GM10847 (cell line): ENCODE results near the gene KAZN.

ENCODE experiments used
- POLR2A ChIP-seq: IDR thresholded peaks from 2 replicates; pipeline ENCODE4 v1.6.1; 2011; ENCODE audit not compliant: insufficient read length; ENCODE audit errors: extremely low read depth

The KAZN gene

DNA sequence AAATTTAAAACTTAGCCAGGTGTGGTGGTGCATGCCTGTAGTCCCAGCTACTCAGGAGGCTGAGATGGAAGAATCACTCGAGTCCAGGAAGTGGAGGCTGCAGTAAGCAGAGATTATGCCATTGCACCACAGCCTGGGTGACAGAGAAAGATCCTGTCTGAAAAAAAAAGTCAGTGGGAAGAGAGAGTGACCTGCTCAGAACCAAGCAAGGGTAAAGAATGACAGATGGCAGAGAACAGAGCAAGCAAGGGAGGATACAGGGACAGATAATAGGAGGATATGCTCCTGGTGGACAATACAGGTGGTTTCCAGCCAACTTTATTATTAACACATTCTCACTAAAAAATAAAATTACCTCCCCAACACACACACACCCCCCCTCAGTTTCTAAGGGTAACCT, 550.5 kb downstream of the KAZN start:
- TF ChIP-seq POLR2A: no peak

DNA sequence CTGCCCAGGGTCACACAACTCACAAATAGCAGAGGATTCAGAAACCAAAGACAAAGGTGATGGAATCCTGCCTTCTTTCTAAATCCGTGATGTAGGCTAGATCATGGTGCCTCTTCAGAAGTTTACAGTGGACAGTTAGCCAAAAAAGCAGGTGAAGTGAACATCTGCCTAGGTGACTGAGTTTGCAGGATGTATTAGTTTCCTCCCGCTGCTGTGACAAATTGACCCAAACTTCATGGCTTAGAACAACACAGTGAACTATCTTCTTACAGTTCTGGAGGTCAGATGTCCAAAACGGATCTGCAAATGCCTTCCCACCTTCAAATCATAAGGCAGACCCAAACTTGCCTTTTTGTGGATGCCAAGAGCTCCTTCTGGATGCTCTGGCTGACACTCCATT, 551.9 kb downstream of the KAZN start:
- TF ChIP-seq POLR2A: no peak

DNA sequence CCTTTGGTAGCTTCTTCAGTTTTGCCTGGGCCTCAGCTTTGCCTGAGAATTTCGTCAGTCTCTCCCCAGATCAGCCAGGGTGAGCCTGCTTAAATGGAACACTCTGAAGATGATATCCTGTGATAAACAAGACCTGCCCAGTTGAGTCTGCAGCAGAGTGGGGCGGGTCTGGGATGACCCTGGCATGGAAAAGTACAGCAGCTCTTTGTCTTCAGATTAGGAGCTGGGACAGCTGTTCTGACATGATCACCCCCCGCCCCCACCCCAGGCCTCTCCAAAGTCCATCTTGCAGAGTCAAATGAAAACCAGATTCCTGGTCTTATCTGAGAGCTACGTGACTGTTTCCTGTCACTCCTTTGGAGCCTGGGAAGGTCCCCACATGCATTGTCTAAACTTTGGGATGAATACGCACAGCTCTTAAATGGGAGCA, 552.9 kb downstream of the KAZN start:
- TF ChIP-seq POLR2A: no peak

DNA sequence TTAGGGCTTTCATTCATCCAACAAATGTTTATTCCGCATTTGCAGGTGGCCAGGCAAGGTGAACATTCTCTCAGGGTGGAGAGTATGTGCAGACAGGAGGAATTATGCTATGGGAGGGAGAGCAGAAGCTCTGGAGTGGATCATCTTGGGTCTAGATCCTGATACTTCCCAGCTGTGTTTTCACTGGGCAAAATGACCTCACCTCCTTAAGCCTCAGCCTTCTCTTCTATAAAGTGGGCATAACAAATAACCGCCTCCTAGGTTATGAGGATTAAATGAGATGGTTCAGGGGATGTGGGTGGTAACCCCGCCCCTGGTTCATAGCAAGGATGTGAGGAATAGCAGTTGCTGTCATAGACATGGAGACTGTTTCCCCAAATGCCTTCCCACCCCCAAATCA, 553.4 kb downstream of the KAZN start:
- TF ChIP-seq POLR2A: no peak

DNA sequence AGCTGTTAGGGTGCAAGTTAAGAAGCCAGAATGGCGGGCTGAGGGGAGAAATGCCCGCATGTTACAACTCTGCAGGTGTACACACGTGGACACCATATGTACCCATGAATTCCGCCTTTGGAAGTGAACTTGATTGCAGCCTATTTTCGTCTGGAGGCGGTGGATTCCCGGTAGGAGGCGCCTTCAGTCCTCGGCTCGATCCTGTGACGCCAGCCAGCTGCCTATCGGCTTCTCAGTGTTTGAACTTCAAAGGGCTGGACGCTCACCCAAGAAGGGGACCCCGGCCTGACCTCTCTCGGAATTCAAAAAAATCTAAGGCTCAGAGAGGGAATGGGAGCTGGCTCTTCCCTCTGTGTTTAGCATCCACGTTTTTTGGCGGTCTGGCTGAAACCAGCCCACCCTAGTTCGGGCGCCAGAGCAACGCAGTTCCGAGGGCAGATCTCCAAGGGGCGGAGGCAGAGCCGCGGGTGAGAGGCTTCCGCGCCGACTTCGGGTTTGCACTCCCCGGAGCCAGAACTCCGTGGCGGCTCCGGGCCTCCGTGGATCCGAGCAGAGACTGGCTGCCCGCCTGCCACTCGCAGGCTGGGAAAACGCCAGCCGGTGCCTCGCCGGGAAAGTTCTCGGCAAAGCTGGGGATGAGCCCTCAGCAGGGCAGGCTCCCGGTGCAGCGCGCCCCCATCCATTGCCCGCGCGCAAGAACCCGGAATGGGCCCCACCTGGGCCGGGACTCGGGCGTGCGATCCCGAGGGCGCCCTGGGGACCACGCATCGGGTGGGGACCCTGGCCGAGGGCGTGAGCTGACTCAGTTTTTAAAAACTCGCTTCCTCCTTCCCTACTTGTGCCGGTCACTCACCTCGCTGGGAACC, 554.1 kb downstream of the KAZN start:
- TF ChIP-seq POLR2A: no peak

GRCh38 chr1:15153184-15153841, 554.8 kb downstream of the KAZN start, which contains the start of gene TMEM51:
TMEM51 (plus strand) TSS chr1:15153747; CDS start chr1:15215088, 61,341 bp downstream.
- TF ChIP-seq POLR2A: no peak

DNA sequence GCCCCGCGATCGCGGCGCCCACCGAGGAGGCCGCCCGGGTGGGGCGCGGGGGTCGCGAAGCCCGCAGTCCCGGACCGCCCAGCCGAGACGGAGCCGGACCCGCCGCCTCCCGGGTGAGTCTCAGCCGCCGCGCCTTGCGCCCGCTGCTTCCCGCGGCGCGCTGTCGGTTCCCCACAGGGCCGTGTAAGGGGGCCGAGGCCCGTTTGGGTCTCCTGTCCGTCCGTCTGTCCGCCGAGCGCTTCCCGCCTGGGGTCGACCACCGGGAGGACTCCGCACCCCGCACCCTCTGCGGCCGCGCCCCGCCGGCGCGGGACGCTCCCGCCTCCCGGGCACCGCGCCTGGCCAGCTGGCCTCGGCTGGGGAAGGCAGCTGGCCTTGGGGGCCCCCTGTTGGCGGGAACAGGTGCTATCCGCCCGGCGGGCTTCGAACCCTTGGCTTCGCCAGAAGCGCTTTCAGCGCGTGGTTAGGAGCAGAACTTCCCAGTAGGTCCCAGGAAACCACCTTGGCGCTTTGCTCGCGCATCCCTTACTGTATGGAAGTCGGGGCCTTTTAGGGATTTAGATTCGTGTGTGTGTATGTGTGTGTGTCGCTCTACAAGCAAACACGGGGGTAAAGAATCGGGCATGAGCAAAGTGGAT, 555.5 kb downstream of the KAZN start:
- TF ChIP-seq POLR2A: no peak

DNA sequence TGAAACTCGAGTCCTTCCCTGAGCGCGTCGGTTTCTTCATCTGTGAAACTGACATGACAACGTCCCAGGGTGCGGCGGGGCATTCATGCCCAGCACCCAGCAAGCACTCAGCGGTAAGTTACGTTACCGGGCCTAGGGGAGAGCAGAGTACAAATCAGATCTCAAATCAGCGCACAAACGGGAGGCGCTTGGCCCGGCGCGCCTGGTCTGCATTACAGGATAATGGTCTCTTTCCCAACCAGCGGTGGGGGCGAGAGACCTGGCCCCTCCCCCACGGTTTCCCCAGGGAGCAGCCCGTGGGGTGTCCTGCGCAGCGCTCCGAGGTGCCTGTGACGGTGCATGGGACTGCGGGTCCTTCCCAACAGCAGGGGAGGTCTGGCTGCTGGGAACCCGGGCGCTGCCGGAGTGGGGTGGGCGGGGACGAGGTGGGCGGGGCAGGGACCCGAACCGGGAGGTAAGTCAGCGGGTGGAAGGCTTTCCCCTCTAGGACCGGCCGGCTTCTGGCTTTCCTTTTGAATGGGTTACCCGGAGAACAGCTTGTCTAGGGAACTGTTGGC, 556.1 kb downstream of the KAZN start:
- no peak for TF ChIP-seq POLR2A

DNA sequence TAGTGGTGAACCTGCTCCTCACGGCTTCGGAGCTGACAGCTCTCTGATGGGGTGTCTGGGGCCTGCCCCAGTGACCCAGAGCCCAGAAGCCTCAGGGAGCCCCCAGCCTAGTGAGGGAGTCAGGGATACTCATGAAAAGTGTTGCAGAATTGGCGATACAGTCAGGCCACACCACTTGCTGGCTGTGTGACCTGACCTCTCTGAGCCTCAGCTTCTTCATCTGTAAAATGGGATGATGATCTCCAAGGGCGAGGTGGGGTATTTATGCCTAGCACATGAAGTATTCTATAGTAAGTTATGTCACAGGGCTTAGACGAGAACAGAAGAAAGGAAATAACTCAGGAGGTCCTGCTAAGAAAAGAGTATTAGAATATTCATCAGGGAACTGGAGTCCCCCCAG, 556.7 kb downstream of the KAZN start:
- TF ChIP-seq POLR2A: no peak

DNA sequence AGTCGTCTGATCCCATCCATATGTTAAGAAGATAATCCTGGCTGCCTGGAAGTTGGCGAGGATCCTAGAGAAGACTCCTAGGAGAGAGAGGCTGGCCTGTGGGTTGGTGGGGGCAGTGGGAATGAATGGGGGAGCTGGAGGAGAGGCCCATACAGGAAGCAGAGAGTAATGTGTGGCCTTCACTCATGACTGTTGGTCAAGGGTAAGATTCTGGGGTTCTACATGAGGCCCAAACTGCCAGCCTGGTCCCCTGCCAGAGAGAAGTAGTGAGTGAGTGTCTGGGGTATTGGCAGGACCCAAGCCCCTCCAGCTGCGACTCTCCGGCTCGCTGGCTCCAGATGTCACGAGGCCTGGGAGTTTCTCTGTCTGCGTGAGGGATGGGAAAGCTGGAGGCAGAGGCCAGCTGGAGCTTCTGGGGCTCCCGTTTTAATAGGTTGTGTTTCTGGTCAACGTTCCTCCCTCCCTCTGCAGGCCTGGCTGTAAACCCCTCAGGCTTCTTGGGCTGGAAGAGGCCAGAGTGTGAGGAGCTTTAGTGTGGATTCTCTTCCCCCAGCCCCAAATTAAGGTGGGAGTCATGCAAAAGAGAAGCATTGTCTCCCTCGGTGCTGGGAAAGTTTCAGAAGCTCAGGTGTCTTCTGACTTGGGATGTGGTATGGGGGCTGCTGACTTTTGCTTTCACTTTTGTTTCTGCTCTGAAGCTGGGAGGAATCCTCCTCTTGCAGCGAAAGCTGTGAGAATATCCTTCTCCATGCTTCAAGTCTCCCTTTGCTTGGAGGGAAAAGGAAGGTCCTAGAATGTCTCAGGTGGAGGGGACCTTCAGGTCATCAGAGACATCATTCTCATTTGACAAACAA, 557.6 kb downstream of the KAZN start:
- TF ChIP-seq POLR2A: no peak

DNA sequence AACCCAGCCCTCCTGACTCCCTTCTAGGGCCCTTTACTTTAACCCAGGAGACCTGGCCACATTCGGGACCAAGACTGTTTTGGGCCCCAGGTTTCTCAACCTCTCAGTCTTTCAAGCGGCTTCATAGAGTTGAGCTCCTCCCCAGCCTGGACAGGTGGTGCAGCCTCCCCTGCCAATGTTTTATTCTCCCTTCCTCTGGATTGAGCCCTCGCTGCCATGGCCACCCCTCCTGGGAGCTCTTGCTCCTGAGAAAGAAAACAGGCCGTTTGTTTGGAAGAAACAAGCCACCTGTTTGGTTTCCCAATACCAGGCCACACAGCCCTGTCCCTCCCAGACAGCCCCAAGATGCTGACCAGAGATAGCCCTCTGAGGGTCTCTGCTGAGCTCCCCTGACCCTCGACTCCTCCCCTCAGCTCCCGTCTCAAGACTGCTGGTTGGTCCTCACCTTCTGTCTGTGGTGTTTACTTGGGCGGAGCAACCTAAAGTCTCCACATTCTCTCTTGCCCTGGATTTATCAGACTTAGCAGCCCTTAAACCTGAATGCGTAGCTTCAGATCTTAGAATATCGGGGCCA, 558.4 kb downstream of the KAZN start:
- TF ChIP-seq POLR2A: no peak

DNA sequence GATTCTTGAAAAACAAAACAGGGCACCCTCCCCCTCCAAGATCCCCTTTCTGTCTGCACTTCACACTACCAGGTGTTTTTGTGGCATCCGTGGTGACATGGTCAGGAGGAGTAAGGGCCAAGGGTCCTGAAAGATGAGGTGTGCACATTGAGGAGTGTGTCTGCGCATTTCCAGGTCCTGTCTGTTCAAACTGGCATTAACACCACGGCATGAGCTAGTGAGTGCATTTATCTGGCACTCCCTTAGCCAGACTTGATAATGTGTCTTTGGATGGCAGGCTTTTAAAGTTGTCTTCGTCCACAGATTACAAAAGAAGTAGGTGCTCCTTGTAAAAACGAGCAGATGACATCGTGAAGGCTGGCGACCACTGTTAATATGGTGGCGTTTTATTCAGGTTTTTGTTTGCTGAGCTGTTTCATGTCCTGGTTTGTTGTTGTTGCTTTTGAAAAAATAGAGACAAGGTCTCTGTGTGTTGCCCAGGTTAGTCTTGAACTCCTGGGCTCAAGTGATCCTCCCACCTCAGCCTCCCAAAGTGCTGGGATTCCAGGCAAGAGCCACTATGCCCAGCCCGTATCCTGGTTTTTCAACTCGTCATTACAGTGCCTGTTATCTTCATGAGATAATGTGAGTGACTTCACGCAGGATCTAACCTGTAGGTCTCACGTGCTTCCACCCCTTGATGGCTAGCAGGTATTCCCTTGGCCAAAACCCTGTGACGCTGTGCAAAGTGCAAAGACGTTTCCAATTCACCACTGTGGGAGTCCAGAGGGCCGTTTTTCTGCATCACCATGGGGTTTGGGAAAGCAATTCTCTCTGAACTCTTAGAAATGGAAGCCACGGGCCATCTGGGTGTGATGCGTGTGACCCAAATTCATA, 559.3 kb downstream of the KAZN start:
- TF ChIP-seq POLR2A: no peak

DNA sequence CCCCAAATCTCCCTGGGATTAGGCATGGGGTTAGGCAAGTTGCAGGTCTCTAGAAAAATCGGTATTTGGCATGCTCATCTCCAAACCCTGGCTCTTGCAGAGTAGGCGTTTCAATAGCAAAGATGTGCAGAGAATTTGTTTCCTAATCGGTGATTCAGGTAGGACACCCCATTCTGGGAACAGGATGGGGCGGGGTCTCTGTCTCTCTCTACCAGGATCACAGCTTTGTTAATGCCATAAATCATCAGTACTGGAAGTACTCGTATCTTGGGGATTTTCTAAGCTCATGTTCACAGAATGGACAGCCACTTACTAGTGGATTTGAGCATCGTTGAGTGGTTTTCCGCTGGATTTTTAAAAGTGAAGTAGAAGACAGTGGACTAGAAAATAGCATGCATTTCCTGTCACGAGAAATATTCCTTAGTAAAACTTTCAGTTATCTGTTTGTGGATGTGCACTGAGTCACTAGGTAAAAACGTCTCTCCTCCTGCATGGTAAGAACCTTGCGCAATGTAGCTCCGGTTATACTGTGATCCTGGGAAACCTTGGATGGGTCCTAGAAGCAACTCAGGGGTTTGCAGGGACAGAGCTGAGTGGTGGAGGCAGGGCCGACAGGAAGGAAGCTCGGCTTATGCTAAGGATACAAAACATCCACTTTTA, 560.2 kb downstream of the KAZN start:
- TF ChIP-seq POLR2A: no peak
